Left ventricle myocardium superior (tissue), 1 donor: ENCODE results near the gene PRKN. TPM values are rescaled to one million over a fixed set of nuclear protein-coding genes. Genes with fewer than 3 reads are reported as not detected.
A peak's percentile ranks its signal among the peaks of the same experiment; 100 is the strongest.

ENCODE experiments used
- ATAC-seq: fragments of 200-7000 bp; cut with Tn5 transposase; one replicate; pipeline ENCODE4 v1.9.1; 2020; ENCODE audit warnings: mild to moderate bottlenecking, moderate library complexity
- DNase-seq: peaks from one replicate; pipeline ENCODE4 v3.0.0-alpha.2; 2020
- intact Hi-C: fragments of 100-400 bp; cut with micrococcal nuclease; formaldehyde crosslinking; loops from one replicate; pipeline ENCODE4 v1.11.0; 2022
- long read RNA-seq: library from polyadenylated mRNA; unstranded; transcript quantifications from one replicate; pipeline ENCODE4 v2.0.0, GENCODE V29; 2021
- total RNA-seq: library from RNA; stranded (reverse); fragmentation: NEBNext Ultra II Directional; extraction: Animal tissue kit (Norgen Biotek cat#: 25700); gene quantifications from one replicate; pipeline ENCODE4 v1.2.1, GENCODE V29; 2021
- donor health status: DM: no; HTN: yes; CAD: no; lungs with severe emphysema.

Gene PRKN
- total RNA-seq, result 23.1 TPM
- long read RNA-seq, partial matches to known transcripts, result 0 of 7 reads
- long read RNA-seq, other reads (novel, unspliced or antisense), result 7 of 7 reads

DNA sequence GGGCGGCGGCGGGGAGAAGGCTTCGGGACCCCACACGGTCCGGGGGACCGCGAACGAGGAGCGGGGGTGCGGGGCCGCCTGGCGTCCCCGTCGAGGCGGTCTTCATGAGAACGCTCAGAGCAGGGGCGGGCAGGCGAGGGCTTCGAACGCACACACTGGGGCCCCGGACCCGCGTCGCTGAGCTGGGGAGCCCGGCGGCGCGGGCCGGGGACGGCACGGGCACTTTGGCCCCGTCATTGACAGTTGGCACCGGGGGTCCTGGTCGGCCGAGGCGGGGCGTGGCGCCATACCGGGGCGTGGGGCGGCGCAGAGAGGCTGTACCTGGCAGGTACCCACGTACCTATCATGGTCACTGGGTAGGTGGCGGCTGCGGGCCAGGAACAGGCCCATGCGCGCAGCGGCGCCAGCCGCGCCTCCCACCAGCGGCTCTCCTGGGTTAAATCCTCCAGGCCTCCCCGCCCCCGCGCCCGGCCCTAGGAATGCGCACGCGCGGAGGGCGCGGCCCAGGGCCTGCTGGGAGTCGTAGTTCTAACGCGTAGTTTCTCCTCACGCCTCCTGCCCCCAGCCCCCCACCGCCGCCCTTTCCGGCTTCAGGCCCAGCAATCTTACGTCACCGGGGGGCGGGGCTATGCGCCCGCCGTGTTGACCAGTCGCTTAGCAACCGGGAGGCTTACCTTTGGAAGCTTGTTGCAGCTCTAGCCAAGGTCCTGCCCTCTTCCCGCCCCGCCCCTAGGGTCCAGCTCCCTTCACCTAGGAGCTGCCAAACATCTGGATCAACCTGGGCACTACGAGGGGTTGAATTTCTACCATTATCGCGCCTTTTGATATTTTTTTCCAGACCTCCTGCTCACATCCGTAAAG lies at the start of gene PRKN, which contains the start of gene PACRG:
PRKN (minus strand) TSS at position 445 of the 861 bp plus-strand sequence.
PACRG (plus strand) TSS at position 653 of the 861 bp plus-strand sequence.
- peak; percentile 99 for ATAC-seq

DNA sequence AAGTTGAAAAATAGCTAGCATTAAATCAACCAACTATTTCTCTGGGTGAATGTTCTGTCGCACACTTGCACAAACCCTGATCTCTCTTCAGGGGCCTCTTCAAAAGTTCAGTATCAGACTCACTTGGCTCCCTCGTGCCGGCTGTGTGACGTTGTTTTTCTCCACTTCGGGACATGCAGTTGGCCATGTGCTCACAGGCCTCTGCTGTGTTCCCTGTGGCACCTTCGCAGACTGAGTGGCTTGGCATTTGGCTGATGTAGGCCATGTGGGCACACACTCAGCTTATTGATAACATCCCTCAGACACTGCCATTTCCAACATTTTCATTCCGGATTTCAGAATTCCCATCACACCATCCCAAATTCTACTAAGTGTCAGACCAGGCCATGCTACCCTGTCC lies 49.5 kb upstream of the PRKN start:
- peak; percentile 20 for DNase-seq
- ATAC-seq, result peak; percentile 24
- intact Hi-C loops, result no loop called here

More for the DNA sequence above, at the start of gene PRKN, which contains the start of gene PACRG:
- peak; percentile 100 for DNase-seq
- intact Hi-C loops, result no loop called here

DNA sequence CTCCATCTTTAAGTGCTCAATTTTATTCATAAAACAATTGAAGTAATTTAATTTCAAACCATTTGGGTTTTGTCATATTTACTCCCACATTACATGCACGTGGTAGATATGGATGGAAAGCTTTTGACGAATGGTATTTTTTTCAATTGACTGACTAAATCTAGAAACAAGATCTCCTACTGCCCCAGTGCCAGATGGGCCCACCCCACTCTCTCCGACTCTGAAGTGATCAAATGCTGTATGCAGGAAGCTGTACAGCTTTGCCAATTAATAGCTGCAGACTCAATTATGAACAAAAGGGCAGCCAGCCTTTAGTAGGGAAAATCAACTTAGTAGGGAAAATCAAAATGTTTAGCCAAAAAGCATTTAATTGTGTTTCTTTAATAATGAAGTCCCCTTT lies 46.4 kb upstream of the PRKN start:
- ATAC-seq, result no peak
- intact Hi-C loops, result no loop called here
- no peak for DNase-seq

DNA sequence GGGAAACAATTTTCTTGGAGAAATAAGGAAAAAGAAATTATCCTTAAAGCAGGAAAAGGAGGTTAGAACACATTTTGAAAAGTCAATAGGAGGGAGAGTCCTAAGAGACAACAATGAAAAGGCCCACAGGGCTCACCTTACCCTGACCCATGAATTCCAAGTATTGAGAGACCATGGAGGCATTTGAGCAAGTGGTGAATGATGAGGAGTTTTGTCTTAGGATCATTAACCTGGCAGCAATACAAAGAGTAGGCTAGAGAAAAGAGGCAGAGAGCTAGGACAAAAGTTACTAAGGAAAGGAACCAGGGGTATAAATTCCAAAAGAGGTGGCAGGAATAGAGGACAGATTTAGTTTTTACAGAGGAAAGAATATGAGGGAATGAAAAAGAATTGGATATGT lies 44.9 kb upstream of the PRKN start:
- intact Hi-C loops, result no loop called here
- ATAC-seq (no peak), DNase-seq (no peak)

DNA sequence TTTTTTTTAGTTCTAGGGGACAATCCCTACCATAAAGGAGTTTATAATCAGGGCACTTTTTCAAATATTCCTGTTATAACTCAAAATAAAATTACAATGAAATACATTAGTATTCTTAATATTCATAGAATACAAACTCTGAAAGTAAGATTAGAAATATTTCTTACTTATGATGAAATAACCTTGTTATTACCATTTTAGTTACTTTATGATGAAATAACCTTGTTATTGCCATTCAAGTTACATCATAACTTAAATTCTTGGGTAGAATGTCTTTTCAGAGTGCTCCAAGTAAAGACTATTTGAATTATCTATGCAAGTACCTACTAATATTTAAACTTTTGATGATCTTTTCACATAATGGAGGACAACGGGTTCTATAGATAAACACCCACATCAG lies 43.4 kb upstream of the PRKN start:
- no peak for DNase-seq
- ATAC-seq, result no peak
- intact Hi-C loops, result no loop called here

DNA sequence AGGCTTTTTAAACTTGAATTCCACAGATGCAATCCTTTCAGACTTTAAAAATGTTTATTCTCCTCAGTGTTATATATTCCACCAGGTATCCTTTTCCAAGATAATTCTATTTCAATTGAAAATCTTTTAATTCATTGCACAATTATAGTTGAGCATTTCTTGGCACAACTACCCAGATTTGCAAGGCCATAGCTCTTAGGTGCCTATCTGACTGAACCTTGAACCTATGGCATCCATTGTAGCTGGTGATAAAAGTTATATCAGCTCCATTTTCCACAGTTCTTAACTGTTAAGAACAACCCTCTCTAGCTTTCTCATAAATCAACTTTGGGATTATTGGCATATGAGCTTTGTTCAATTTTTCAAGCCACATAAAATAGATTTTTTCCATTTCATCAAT lies 42.6 kb upstream of the PRKN start:
- no peak for ATAC-seq
- no peak for DNase-seq
- intact Hi-C loops, result no loop called here

DNA sequence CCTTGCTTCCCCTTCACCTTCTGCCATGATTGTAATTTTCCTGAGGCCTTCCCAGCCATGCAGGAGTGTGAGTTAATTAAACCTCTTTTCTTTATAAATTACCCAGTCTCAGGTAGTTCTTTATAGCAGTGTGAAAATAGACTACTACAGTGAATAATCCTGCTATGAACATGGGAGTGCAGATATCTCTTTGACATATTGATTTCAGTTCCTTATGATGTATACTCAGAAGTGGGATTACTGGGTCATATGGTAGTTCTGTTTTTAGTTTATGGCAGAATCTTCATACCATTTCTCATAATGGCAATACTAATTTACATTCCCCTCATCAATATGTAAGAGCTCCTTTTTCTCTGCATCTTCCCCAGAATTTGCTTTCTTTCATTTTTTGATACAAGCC lies 26.2 kb upstream of the PRKN start:
- ATAC-seq, result no peak
- no peak for DNase-seq
- intact Hi-C loops, result no loop called here

DNA sequence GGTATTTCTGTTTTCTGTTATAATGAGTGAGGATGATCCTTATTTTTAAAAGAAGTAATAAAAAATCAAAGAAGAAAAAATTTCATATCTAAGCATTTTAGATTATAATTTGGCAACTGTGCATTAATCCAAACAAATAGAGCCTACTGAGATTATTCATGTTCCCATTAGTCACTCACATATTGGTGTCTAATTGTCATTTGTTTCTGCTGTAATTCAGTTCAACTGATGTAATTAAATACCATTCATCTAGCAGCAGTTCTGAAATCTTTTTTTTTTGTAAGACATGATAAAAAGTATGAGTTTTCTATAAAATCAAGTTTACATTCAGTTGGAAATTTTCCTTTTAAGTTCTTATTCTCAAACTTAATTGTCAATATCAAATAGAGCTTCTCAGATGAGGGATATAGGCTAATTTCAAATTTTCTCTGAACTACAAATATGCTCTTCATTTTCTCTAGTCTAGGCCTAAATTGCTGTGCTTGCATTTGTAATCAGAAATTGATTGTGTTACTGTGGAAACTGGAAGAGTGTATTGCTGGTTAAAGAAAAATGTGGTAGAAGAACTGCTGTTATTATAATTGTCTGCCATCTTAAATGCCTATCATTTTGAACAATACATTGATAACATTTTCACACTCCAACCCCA lies 23.8 kb upstream of the PRKN start:
- ATAC-seq (no peak), DNase-seq (no peak)
- intact Hi-C loops, result no loop called here

DNA sequence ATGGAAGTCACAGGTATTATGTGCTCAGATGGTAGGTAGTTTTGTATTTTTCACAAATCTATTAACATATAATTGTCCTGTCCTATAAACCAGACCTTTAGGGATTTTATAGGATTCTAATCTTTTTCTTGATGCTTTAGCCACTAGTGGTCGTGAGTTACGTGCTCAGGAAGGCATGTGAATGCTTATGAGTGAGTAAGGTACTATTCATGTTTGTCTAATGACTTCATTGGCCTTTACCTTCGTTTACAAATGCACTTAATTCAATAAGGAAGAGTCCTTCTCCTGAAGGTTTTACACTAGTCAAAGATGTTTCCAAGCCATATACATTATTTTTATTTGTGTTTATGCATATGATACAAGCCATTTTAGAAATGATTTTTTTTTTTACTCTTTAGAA lies 23.2 kb upstream of the PRKN start:
- intact Hi-C loops, result no loop called here
- DNase-seq, result no peak
- ATAC-seq, result no peak

DNA sequence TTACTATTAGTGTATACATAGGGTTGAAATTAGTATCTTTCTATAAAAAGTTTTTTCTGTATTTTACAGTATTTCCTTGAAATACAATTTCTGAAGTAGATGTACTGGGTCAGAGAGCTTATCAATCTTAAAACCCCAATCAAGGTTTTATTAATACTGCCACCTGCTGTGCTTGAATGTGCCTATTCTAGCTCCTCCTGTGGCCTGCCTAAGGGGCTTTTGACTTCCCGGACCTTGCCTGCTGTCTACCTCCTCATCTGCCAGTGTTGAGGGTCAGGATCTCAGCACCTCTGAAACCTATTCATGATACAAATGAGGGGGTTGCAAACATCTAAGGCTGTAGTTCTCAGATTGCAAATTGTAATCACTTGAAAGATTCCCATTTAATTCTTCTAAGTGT lies 9.4 kb upstream of the PRKN start:
- DNase-seq (no peak), ATAC-seq (peak; percentile 66)
- intact Hi-C loops, result no loop called here

DNA sequence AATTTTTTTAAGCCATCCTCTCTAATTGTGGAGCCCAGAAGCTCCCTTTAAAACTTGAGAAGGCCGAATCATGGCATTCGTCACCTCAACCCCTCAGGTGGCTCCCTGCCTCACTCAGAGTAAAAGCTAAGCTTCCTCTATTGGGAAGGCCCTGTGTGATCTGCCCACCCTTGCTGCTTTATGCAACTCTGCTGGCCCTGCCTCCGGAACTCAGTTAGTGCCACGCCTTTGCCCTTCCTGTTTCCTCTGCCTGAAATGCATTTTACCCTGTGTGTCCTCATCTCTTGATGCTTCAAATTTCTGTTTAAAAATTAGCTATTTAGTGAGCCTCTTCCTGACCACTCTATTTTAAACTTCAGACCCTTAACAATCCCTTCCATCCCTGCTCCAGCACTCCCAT lies 5.9 kb upstream of the PRKN start:
- DNase-seq (no peak), ATAC-seq (no peak)
- intact Hi-C loops, result no loop called here

DNA sequence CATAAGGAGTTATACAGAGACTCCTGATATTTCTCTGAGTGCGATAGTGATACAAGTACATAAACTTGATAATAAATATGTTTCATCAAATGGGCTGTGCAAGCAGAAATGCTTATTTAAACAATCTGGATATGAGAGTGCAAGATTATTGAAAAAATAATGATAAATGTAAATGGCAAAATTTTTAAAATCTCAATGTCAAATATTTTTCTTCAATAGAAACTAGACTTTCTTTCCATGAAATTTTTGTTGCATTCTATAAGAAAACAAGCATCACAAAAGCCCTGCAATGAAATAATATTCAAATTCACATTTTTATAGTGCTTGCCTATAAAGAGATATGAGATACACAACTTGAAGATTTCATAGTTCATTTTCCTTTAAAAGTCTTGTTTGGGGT lies 2.9 kb upstream of the PRKN start:
- ATAC-seq, result no peak
- DNase-seq, result no peak
- intact Hi-C loops, result no loop called here

DNA sequence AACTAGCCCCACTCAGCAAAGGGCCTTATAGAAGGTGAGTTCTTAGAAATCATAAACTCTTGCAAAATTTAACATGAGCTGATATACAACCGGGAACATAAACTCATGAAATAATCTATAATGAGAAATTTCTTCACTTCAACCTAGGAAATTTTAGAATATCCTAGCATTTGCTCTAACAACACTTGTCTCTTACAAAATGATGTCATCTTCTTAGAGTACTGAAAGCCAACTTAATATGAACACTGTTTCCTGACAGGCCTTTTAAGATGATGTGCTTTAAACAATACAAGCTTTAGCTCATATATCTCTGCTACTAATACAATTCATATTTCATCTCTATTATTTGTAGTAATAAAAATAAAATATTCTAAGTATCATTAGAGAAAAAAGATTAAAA lies 1.1 kb upstream of the PRKN start:
- ATAC-seq, result no peak
- intact Hi-C loops, result no loop called here
- no peak for DNase-seq

DNA sequence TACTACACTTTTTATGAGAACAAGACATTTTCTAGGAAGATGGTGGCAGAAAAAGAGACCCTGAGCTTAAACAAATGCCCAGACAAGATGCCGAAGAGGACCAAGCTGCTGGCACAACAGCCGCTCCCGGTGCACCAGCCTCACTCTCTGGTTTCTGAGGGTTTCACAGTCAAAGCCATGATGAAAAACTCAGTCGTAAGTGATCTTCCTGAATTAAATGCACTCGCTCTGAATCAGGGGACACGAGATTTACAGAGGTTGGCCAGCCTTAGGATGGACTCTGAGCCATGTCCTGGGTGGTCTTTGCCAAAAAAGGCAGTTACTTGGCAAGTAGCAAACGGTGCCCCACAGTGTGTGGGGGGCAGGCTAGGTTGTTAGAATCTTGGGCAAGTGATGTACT lies 631 bp upstream of the PRKN start:
- DNase-seq (no peak), ATAC-seq (no peak)
- intact Hi-C loops, result no loop called here

DNA sequence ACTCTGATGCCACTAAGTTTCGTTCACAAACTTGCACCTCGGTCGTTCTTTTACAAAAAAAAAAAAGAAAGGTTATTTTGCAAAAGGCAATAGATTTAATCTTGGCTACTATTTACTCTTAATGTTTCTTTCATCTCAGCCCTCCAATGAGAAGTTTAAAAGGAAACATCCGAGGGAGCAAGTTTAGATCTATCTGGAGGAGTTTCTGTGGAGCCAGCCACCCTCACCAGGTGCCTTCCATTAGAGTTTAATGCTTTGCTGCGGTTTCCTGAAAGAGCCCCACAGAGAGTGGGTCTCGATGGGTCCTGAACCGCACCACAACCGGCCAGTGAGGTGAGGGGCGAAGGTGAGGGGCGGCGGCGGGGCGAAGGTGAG lies 632 bp downstream of the PRKN start:
- intact Hi-C loops, result no loop called here
- DNase-seq, result no peak
- peak; percentile 22 for ATAC-seq

DNA sequence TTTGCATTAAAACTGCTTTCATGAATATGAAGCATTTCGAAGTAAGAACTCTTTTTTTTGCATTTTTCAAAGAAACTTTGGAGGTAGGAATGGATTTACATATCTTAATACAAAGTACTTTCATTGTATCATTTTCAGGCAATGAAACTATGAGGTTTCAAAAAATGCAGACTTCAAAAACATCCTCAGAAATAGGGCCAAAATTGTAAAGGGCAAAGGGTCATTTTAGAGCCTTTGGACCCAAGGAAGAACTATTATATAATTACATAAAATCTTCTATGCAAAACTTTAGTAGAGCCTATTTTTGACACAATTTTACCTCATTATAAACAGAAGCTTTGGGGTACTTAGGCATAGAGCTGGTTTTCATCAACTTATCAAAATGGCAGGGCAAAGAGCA lies 4.9 kb downstream of the PRKN start:
- no peak for DNase-seq
- ATAC-seq, result no peak
- intact Hi-C loops, result no loop called here

DNA sequence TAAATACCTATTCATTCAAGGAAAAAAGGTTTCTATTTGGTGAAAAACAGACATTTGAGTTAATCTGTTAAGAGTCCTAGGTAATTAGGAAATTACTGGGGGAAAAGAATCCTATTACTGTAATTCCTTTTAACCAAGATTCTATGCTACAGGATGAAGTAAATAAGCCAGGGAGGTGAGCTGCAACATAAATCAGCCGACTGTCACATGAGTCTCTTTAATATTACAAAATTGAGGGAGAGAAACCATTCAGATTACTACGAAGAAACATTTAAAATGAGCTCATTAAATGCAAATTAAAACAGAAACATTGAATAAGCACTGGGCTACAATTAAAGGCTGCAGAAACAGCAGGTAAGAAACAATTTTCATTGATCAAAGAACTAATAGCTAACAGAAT lies 5.3 kb downstream of the PRKN start:
- intact Hi-C loops, result no loop called here
- no peak for DNase-seq
- ATAC-seq, result no peak

DNA sequence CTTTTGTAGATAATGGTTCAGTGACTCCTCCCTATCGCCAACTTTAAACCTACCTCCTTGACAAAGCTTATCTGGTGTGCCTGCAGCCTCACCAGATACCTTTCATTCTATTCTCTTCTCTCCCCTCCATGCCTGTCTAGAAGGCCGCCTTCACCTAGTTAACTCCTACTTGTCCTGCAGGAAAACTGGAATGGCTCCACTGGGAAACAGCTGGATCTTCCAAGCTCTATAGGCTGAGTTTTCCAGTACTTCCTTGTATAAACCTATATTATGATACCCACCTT lies 6.2 kb downstream of the PRKN start:
- ATAC-seq, result peak; percentile 64

DNA sequence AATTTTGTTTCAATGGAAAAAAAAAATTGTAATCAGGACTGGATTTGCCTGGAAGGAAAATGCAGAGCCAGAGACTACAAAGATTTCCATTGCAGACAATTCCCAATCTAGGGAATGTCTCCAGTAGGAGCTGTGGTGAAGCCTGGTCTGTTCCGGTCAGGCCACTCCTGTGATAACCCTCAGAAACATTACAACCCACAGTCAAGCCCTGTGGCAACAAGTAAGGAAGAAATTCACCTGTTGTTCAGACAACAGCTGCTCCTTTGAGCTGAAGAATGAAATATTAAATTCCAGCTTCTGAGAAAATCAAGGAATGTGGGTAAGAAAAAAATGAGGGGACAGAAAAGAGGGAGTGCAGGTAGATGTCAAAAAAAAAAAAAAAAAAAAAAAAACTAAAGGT lies 8.0 kb downstream of the PRKN start:
- no peak for DNase-seq
- intact Hi-C loops, result no loop called here

More for the DNA sequence above, 6.2 kb downstream of the PRKN start:
- intact Hi-C loops, result no loop called here
- no peak for DNase-seq

DNA sequence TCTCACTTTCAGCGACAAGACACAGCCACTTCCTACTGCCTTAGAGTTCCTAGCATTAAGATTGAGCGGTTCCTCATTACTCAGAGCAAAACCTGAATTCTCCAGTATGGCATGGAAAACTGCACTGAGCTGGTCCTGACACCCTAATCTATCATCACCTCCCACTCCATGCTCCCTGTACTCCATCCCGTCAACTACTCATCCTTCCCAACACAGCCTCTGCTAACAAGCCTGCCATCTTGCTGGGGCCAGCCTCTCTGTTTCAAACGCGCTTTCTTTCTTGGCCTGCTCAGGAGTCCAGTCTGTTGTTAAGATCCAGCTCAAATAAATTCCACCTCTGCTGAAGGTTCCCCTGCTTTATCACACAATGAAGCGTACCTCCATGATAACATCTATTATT lies 12.0 kb downstream of the PRKN start:
- intact Hi-C loops, result no loop called here
- DNase-seq, result no peak
- ATAC-seq, result no peak

More for the DNA sequence above, 8.0 kb downstream of the PRKN start:
- ATAC-seq, result no peak
